ENCODE measurements around the gene LCNL1.

The LCNL1 gene

DNA sequence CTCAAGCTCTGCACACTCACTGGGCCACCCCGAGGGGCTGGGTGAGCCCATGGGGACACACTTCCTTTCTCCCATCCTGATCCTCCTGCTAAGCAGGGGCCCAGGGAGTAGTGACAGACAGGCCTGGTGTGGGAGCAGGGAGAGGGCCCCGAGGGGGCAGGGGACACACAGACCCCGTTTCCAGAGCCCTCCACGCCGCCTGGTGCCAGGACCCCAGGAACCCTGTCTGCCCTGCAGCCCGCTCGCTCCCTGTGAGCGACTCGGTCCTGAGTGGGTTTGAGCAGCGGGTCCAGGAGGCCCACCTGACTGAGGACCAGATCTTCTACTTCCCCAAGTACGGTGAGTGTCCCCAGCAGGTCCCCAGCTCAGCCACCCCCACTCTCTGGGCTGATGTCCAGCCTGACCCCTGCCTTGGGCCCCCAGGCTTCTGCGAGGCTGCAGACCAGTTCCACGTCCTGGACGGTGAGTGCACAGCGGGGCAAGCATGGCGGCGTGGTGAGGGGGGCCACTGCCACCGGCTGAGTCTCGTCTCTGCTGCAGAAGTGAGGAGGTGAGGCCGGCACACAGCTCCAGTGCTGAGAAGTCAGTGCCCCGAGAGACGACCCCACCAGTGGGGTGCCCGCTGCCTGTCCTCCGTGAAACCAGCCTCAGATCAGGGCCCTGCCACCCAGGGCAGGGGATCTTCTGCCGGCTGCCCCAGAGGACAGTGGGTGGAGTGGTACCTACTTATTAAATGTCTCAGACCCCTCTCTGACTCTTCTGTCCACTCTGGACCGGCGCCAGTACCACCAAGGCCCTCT lies 36.4 kb upstream of the LCNL1 start:
- peak in 3 of 56 donors; percentile 32 to 51 (median 51) for DNase-seq

DNA sequence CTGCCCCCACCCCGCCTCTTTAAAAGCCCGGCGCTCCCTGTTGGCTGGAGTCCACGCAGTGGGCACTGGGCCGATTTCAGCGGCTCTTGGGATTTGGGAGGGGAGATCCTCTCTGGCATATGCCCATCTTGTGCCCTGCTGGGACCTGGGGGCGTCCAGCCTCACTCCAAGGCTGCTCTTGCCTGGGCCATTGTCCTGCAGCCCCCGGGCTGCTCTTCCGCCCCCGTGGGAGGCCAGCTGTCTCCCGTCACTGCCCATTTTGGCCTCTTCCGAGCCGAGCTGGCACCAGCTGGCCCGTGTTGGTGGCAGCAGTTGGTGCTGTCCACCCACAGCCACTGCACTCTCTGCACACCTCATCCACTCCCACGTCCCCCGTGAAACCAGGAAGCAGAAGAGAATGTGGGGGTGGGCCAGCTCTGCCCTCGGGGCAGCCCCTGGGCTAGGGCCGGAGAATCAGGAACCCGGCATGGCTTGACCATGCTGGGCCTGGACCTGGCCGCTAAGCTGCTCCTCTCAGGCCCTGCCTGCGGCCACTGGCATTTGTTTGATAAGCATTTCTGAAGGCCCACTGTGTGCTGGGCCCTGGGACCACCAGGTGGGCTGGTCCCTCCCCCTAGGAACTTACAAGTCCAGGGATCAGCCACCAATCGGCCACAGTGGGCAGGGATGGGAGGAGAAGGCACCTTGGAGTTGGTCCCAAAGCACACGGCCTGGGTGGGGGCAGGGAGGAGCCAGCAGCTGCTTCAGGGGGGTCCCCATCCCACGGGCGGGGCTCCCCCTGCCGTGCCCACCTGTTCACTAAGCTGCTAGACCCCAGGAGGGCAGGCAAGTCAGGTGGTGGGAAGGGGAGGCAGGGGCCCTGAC lies 35.5 kb upstream of the LCNL1 start:
- peak in 23 of 56 donors; percentile 12 to 65 (median 42) for DNase-seq

GRCh38 chr9:136947955-136948510 lies 34.8 kb upstream of the LCNL1 start:
- DNase-seq = peak in 49 of 56 donors; percentile 24 to 84 (median 57)

GRCh38 chr9:136949239-136949816 lies 33.5 kb upstream of the LCNL1 start:
- DNase-seq = peak in 2 of 56 donors; percentile 49 to 64

GRCh38 chr9:136949817-136950655 lies 32.8 kb upstream of the LCNL1 start:
- peak; percentile 61 to 98 (median 93) for DNase-seq

DNA sequence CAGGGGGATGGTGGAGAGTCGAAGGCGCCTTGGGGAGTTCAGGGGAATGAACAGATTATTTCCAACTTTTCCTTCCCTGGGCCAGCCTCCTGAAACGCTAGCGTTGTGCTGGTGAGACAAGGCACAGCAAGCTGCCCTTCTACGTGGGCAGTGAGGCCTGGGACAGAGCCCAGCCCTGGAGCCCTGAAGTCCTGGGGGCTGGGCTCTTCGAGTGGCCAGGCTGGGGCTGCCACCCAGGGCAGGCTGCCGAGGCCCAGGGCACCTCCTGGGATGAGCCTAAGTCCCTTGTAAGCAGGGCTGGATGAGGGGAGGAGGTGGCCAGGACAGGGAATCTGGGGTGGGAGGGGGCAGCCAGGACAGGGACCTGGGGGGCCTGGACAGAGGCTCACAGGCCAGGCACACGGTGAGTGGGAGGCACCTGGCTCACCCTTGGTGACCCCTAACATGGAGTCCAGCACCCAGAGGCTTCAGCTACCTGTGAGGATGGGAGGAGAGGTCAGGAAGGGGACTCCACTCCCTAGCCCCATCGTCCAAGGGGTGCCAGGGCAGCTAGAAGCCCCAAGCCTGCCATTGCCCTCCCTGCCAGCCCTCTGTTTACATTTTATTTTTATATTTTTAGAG lies 32.0 kb upstream of the LCNL1 start:
- peak in 6 of 56 donors; percentile 29 to 64 (median 44) for DNase-seq

- DNase-seq = no peak
Measured at GRCh38 chr9:136951541-136952320, 31.1 kb upstream of the LCNL1 start, which contains the start of gene LCN12. Gene LCN12, plus strand, starts transcription at chr9:136952273. Its CDS starts 55 bp downstream, at chr9:136952328.

GRCh38 chr9:136952321-136952850 lies 30.4 kb upstream of the LCNL1 start:
- peak in 28 of 56 donors; percentile 17 to 75 (median 42) for DNase-seq

GRCh38 chr9:136952876-136953770 lies 29.7 kb upstream of the LCNL1 start:
- no peak for DNase-seq

DNA sequence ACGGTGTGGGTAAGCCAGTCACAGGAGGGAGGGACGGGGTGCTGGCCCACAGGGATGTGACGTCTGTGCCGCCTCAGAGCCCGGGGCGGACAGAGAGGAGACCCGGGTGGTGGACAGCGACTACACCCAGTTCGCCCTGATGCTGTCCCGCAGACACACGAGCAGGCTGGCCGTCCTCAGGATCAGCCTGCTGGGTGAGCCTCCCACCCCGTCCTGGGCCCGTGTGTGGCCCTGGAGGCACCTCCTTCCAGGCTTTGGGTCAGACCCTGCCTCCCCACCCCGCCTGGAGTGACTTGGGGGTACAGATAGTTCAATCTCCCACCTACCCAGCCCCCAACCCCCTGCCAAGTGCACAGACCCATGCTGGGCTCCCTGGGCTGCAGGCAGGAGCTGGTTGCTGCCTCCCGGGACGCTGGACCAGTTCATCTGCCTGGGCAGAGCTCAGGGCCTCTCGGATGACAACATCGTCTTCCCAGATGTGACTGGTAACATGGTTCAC lies 29.0 kb upstream of the LCNL1 start:
- DNase-seq = no peak

DNA sequence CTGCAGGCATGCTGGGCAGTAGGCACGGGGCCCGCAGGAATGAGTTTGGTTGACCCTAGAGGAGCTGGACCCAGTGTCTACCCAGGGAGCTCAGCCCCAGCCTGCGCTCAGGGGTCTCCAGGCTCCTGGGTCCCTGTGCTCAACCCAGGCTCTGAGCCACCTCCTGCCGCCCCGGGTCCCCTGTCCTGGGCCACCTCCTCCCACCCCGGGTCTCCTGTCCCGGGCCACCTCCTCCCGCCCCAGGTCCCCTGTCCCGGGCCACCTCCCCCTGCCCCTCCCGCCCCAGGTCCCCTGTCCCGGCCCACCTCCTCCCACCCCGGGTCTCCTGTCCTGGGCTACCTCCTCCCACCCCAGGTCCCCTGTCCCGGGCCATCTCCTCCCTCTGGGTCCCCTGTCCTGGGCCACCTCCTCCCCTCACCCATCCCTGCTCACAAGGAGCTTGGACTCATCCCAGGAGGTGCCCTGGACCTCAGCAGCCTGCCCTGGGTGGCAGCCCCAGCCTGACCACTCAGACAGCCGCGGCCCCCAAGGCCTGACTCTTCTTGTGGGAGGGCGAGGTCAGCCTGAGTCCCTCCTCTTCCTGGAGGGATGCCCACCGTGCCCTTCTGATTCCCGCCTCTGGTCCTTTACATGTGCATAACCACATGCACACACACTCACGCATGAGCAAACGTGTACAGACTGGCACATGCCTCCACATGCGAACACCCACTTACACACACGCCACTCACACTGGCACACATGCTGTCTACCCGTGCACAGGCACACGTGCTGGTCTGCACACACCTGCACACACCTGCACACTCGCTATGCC lies 28.3 kb upstream of the LCNL1 start:
- DNase-seq = no peak

- DNase-seq = no peak
Measured at GRCh38 chr9:136955202-136955942, 27.4 kb upstream of the LCNL1 start.

DNA sequence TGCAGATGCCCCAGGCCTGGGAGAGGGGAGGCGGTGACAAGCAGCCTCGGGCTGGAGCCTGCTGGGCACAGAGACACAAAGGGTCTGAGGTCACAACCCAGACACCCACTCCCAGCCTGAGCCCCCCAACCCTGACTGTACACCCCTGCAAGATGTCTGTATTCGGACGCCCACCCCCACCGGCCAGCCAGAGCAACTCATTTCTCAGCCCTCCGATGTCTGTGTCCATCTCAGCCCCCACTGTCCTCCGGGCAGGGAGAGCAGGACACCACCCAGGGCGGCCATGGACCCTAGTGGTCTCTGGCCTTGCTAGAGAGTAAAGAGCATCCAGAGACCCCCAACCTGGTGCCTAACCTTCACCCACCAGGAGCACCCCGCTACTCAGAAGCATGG lies 26.9 kb upstream of the LCNL1 start:
- no peak for DNase-seq

DNA sequence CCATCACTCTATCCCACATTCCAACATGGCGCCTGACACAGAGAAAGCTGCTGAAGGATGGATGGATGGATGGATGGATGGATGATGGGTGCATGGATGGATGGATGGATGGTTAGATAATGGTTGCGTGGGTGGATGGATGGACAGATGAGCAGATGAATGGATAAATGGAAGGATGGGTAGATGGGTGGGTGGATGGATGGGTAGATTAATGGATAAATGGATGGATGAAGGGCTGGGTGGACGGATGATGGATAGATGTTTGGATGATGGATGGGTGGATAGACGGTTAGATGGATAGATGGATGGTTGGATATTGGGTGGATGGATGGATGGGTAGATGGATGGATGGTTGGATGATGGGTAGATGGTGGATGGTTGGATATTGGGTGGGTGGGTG lies 26.2 kb upstream of the LCNL1 start:
- no peak for DNase-seq

DNA sequence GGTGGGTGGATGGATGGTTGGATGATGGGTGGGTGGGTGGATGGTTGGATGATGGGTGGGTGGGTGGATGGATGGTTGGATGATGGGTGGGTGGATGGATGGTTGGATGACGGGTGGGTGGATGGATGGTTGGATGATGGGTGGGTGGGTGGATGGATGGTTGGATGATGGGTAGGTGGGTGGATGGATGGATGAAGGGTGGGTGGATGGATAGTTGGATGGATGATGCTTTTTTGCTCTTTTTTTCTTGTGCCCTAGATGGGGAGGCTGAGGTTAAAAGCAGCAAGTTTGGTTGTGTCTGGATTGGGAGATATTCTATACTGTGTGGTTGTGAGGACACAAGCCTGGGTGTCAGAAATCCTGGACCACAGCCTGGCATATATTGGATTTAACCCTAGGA lies 25.3 kb upstream of the LCNL1 start:
- no peak for DNase-seq

- DNase-seq = no peak
Measured at GRCh38 chr9:136957901-136958300, 24.9 kb upstream of the LCNL1 start.

All from nucleus accumbens (tissue), 56 donors.